HG03558 (cell line): ENCODE measurements around the gene KLHL13.
"Not testable (repeated sequence)": the region's sequence is repeated elsewhere in the genome, so short reads cannot be mapped to it uniquely, and the experiment has no call there.

Source experiments
- ATAC-seq: cut with Tn5 transposase; IDR thresholded peaks from one replicate; pipeline ENCODE4 v1.9.1; 2021; ENCODE audit warnings: moderate number of reproducible peaks; ENCODE audit not compliant: unreplicated experiment; ENCODE audit errors: extremely low read depth

Gene KLHL13

GRCh38 chrX:118116713-118117550 lies at the start of gene KLHL13:
KLHL13 (minus strand) TSS chrX:118116810; CDS start chrX:118028473, 88,337 bp downstream.
- ATAC-seq = no peak

DNA sequence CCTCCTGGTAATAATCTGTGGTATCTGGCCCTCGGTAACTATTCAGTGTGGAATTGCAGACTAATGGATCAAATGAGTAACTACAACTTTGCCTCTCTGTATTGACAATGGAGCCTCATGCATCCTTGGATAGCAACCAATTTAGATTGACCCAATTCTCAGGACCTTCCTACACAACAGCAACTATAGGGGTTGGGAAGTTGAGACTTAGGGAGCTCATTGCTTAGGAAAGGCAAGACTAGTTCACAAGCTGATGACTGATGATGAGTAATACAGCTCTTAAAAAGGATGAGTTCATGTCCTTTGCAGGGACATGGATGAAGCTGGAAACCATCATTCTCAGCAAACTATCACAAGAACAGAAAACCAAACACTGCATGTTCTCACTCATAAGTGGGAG lies 47.5 kb upstream of the KLHL13 start:
- ATAC-seq = no peak

- ATAC-seq = no peak
Measured at GRCh38 chrX:118156953-118157608, 40.5 kb upstream of the KLHL13 start.

DNA sequence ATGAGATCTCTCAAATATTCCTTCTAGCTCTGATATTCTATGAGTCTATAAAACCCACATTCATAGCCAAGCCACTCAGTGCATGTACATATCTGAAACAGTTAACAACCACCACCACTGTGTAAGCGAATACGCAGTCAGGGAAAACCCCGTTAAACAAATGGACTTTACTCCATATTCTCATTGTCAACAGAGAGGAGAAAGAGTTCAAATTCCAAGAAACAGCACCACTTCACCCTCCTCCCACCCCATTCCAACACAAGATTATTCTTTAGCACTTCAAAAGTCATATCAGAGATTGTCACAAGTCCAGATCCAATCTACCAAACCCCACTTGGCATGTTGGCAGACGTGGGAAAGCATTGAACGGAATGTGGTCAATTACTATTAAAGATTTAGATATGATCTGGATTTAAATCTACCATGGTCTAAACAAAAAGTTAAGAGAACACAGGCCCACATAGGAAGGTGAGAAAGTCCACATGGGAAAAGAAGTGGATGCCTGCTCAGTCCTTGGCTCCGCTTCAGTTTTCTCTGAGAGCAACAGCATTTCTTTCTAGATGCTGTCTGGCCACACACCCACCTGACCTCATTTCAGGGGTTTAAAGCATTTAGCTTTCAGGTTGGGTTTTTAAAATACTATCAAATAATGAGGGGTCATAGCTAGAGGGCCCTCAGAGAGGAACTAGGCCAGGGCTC lies 39.8 kb upstream of the KLHL13 start:
- ATAC-seq = no peak

DNA sequence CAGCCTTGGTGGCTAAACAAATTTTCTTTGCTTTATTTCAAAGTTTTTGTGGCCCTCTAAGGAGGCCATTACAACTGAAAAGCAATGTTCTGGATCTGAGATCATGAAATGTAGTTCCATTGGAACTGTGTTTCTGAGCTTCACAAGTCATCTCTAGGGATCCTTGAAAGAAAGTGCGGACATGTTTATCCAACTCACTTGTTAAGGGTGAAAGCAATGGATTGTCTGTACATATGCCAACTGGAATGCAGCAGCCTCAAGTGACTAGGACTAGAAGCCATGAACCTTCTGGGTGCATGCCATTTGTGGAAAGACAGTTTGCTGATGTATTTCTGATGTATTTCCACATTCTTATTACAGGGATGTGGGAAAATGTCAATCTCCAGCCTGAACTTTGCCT lies 36.7 kb upstream of the KLHL13 start:
- ATAC-seq = no peak

DNA sequence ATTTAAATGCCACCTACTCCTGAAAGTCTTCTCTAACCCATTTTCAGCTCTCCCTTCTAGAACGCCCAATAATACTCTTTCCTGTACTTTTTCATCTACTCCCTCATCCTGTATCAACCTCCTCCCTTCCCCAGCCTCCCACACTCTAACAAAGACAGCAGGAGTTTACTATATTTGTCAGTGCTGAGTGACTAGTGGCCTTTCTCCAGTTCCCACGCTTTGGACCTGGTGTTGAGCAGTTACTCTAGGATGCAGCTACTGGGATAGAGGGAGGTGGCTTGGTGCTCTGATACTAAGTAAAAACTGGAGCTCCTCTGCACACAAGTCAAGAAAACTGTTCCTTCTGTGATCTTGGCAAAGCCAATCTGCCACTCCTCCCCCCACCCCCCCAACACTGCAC lies 36.1 kb upstream of the KLHL13 start:
- ATAC-seq = no peak

- ATAC-seq = no peak
Measured at GRCh38 chrX:118148737-118149136, 32.1 kb upstream of the KLHL13 start.

DNA sequence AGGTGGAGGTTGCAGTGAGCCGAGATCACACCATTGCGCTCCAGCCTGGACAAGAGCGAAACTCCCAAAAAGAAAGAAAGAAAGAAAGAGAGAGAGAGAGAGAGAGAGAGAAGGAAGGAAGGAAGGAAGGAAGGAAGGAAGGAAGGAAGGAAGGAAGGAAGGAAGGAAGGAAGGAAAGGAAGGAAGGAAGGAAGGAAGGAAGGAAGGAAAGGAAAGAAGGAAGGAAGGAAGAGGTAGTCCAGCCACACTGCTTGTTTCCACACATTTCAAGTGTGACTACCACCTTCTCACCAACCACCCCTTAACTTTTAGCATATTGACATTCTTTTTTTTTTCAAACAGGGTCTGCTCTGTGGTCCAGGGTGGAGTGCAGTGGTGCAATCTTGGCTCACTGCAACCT lies 31.2 kb upstream of the KLHL13 start:
- not testable (repeated sequence) for ATAC-seq

GRCh38 chrX:118143578-118143977 lies 27.0 kb upstream of the KLHL13 start:
- ATAC-seq = no peak

DNA sequence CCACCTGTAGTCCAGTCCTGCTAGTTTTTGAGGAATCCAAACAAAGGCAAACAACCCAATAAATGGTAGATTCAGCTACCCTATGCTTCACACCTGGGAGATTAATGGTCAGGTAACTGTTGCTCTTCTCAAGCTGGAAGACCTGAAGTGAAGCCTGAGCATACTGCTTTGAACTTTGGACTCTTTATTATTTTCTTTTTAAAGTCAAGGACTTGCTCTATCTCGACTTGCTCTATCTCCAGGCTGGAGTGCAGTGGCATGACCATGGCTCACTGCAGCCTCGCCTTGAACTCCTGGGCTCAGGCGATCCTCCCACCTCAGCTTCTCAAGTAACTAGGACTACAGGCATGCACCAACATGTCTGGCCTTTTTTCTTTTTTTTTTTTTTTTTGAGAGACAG lies 14.7 kb upstream of the KLHL13 start:
- no peak for ATAC-seq

DNA sequence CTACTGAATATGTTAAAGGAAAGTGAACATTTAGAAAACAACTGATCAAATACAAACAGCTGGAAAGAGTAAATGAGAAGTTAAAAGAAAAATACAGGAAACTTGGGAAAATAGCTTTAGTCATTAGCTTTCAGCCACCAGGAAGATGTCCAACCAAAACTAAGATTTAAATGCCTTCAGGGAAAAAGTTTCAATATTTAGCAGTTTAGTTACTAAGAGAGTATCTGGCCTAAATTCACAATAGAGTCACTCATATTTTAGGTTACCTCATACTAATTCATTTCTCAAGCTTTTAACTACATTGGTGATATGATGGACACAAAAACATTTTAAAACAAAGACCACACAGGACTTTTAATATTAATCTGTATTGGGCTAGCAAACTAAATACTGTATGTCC lies 13.1 kb upstream of the KLHL13 start:
- ATAC-seq = no peak

GRCh38 chrX:118128724-118129123 lies 12.1 kb upstream of the KLHL13 start:
- no peak for ATAC-seq

- no peak for ATAC-seq
Measured at GRCh38 chrX:118126286-118126685, 9.7 kb upstream of the KLHL13 start.

GRCh38 chrX:118124243-118124642 lies 7.6 kb upstream of the KLHL13 start:
- not testable (repeated sequence) for ATAC-seq

- no peak for ATAC-seq
Measured at GRCh38 chrX:118117741-118118140, 1.1 kb upstream of the KLHL13 start.

- no peak for ATAC-seq
Measured at GRCh38 chrX:118115953-118116712, 477 bp downstream of the KLHL13 start.

DNA sequence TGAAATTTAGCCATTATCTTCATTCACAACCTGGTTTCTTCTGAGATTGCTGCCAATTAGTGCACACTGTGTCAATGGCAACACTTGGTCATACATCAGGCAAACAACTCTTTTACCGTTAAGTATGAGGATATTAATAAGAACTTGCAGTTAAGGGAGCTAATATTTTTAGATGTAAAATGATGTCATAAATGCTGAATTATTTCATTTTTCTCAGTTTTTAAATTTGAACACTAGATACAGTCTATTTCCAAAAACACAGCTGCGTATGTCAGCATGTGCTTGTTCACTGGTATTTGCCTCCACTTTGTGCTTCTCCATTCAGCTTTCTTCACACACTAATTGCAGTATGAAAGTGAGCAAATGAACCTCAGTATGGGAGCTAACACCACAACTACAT lies 1.6 kb downstream of the KLHL13 start:
- ATAC-seq = no peak

- no peak for ATAC-seq
Measured at GRCh38 chrX:118109065-118109464, 7.5 kb downstream of the KLHL13 start.

DNA sequence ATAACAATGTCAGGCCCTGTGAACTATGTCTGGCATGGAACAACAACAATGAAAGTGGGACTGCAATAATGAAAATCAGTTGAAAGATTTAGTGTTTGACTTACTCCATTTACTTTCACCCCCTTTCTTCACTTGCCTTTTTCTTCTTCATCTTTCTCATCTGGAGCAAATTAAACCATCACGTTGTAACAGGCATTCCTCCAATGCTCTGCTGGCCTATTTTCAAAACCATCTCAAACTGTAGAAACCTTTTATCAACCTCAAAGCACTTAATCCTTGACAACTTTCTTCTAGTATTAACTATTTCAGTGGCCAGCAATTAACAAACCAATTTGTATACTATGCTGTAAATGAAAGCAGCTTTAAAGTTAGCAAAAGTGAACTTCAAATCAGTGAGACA lies 8.3 kb downstream of the KLHL13 start:
- ATAC-seq = no peak

GRCh38 chrX:118100091-118100490 lies 16.5 kb downstream of the KLHL13 start:
- no peak for ATAC-seq
